IPS-18c (cell line): ENCODE measurements around the gene CNIH2.
"Not testable (repeated sequence)": the region's sequence is repeated elsewhere in the genome, so short reads cannot be mapped to it uniquely, and the experiment has no call there.

Experiments
- H3K4me3 ChIP-seq: 2 replicates; pipeline ENCODE4 v1.7.0; 2013; ENCODE audit warnings: low read depth, mild to moderate bottlenecking, low read length, moderate library complexity; ENCODE audit not compliant: insufficient read depth
- H3K9me3 ChIP-seq: one replicate; pipeline ENCODE4 v1.6.1; 2013; ENCODE audit warnings: mild to moderate bottlenecking, low read length, moderate library complexity; ENCODE audit not compliant: control insufficient read depth, insufficient read depth

Gene CNIH2

GRCh38 chr11:66293777-66294625 is 16.0 kb downstream of the CNIH2 start:
- Histone ChIP-seq H3K4me3 (no peak overlapping the region), H3K9me3 (no peaks in the 10 kb centered on the region)

GRCh38 chr11:66294626-66295620 is 16.9 kb downstream of the CNIH2 start:
- no peak overlapping the region for H3K4me3 ChIP-seq

GRCh38 chr11:66297610-66298009 is 19.6 kb downstream of the CNIH2 start:
- no peaks in the 10 kb centered on the region for H3K9me3 ChIP-seq

More at GRCh38 chr11:66294626-66295620, 16.9 kb downstream of the CNIH2 start:
- no peaks in the 10 kb centered on the region for H3K9me3 ChIP-seq

GRCh38 chr11:66299186-66299585 is 21.2 kb downstream of the CNIH2 start:
- Histone ChIP-seq H3K9me3 (no peaks in the 10 kb centered on the region), H3K4me3 (no peak overlapping the region)

More at GRCh38 chr11:66297610-66298009, 19.6 kb downstream of the CNIH2 start:
- no peak overlapping the region for H3K4me3 ChIP-seq

- Histone ChIP-seq H3K4me3 (no peak overlapping the region), H3K9me3 (no peaks in the 10 kb centered on the region)
These were observed 24.7 kb downstream of the CNIH2 start for GRCh38 chr11:66302656-66303055.

GRCh38 chr11:66309475-66309874 is 31.5 kb downstream of the CNIH2 start:
- Histone ChIP-seq H3K4me3 (no peak overlapping the region), H3K9me3 (no peaks in the 10 kb centered on the region)

- Histone ChIP-seq H3K4me3 (no peak overlapping the region), H3K9me3 (no peaks in the 10 kb centered on the region)
These were observed 32.3 kb downstream of the CNIH2 start for GRCh38 chr11:66310324-66310723.

GRCh38 chr11:66310803-66311440 is 32.9 kb downstream of the CNIH2 start:
- H3K4me3 ChIP-seq, H3K9me3 ChIP-seq: not testable (repeated sequence)

- Histone ChIP-seq H3K9me3 (no peaks in the 10 kb centered on the region), H3K4me3 (peak overlapping the region; percentile 78)
These were observed 33.5 kb downstream of the CNIH2 start for GRCh38 chr11:66311470-66311964.

- Histone ChIP-seq H3K9me3 (no peaks in the 10 kb centered on the region), H3K4me3 (peak overlapping the region; percentile 78)
These were observed 34.1 kb downstream of the CNIH2 start for GRCh38 chr11:66311965-66312548.

GRCh38 chr11:66312549-66313320 is 34.8 kb downstream of the CNIH2 start:
- no peaks in the 10 kb centered on the region for H3K9me3 ChIP-seq
- H3K4me3 ChIP-seq: peak overlapping the region; percentile 78

- H3K4me3 ChIP-seq: peak overlapping the region; percentile 46
- no peaks in the 10 kb centered on the region for H3K9me3 ChIP-seq
These were observed 35.6 kb downstream of the CNIH2 start for GRCh38 chr11:66313321-66314185.

GRCh38 chr11:66314186-66314501 is 36.2 kb downstream of the CNIH2 start:
- H3K9me3 ChIP-seq: no peaks in the 10 kb centered on the region
- H3K4me3 ChIP-seq: no peak overlapping the region

- H3K4me3 ChIP-seq: no peak overlapping the region
- no peaks in the 10 kb centered on the region for H3K9me3 ChIP-seq
These were observed 36.9 kb downstream of the CNIH2 start for GRCh38 chr11:66314561-66315497.

- Histone ChIP-seq H3K4me3 (no peak overlapping the region), H3K9me3 (no peaks in the 10 kb centered on the region)
These were observed 37.5 kb downstream of the CNIH2 start for GRCh38 chr11:66315498-66315885.
